SH-SY5Y (cell line): ENCODE measurements around the gene PSD2.

Experiments
- GATA2 ChIP-seq: IDR thresholded peaks from 2 replicates; pipeline ENCODE4 v1.6.1; 2011; ENCODE audit warnings: mild to moderate bottlenecking, low read depth, low read length
- GATA3 ChIP-seq: IDR thresholded peaks from 2 replicates; pipeline ENCODE4 v1.6.1; 2011; ENCODE audit warnings: low read depth, mild to moderate bottlenecking, low read length, moderate library complexity

- TF ChIP-seq GATA2 (no peak), GATA3 (no peak)
Observed at GRCh38 chr5:139821806-139822552, 26.4 kb downstream of the PSD2 start.
